Measurements from ENCODE around the gene KLHL22.

KLHL22 gene

GRCh38 chr22:20441631-20442484, 53.7 kb downstream of the KLHL22 start:
- TF ChIP-seq OSR1 (CRISPR knock-in tag; IDR thresholded peaks at IDR 0.05) (no peak), ZNF8 (CRISPR knock-in tag; IDR thresholded peaks at IDR 0.05) (no peak), ISL1 (CRISPR knock-in tag; IDR thresholded peaks at IDR 0.05) (no peak), PPARA (CRISPR knock-in tag; IDR thresholded peaks at IDR 0.05; ENCODE audit: borderline replicate concordance) (no peak), POU6F1 (CRISPR knock-in tag; IDR thresholded peaks at IDR 0.05; ENCODE audit: borderline replicate concordance, low read depth) (no peak), BACH2 (CRISPR knock-in tag; IDR thresholded peaks at IDR 0.05; ENCODE audit: borderline replicate concordance) (no peak), PATZ1 (CRISPR knock-in tag; IDR thresholded peaks at IDR 0.05; ENCODE audit: borderline replicate concordance) (no peak), ZFP30 (CRISPR knock-in tag; IDR thresholded peaks at IDR 0.05) (no peak)
- TF ChIP-seq, protein P1, sequence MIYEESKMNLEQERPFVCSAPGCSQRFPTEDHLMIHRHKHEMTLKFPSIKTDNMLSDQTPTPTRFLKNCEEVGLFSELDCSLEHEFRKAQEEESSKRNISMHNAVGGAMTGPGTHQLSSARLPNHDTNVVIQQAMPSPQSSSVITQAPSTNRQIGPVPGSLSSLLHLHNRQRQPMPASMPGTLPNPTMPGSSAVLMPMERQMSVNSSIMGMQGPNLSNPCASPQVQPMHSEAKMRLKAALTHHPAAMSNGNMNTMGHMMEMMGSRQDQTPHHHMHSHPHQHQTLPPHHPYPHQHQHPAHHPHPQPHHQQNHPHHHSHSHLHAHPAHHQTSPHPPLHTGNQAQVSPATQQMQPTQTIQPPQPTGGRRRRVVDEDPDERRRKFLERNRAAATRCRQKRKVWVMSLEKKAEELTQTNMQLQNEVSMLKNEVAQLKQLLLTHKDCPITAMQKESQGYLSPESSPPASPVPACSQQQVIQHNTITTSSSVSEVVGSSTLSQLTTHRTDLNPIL (CRISPR knock-in tag; IDR thresholded peaks at IDR 0.05; ENCODE audit: low read depth) = no peak
- TF ChIP-seq, protein P2, sequence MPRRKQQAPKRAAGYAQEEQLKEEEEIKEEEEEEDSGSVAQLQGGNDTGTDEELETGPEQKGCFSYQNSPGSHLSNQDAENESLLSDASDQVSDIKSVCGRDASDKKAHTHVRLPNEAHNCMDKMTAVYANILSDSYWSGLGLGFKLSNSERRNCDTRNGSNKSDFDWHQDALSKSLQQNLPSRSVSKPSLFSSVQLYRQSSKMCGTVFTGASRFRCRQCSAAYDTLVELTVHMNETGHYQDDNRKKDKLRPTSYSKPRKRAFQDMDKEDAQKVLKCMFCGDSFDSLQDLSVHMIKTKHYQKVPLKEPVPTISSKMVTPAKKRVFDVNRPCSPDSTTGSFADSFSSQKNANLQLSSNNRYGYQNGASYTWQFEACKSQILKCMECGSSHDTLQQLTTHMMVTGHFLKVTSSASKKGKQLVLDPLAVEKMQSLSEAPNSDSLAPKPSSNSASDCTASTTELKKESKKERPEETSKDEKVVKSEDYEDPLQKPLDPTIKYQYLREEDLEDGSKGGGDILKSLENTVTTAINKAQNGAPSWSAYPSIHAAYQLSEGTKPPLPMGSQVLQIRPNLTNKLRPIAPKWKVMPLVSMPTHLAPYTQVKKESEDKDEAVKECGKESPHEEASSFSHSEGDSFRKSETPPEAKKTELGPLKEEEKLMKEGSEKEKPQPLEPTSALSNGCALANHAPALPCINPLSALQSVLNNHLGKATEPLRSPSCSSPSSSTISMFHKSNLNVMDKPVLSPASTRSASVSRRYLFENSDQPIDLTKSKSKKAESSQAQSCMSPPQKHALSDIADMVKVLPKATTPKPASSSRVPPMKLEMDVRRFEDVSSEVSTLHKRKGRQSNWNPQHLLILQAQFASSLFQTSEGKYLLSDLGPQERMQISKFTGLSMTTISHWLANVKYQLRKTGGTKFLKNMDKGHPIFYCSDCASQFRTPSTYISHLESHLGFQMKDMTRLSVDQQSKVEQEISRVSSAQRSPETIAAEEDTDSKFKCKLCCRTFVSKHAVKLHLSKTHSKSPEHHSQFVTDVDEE (CRISPR knock-in tag; IDR thresholded peaks at IDR 0.05) = no peak
- TF ChIP-seq, protein P3, sequence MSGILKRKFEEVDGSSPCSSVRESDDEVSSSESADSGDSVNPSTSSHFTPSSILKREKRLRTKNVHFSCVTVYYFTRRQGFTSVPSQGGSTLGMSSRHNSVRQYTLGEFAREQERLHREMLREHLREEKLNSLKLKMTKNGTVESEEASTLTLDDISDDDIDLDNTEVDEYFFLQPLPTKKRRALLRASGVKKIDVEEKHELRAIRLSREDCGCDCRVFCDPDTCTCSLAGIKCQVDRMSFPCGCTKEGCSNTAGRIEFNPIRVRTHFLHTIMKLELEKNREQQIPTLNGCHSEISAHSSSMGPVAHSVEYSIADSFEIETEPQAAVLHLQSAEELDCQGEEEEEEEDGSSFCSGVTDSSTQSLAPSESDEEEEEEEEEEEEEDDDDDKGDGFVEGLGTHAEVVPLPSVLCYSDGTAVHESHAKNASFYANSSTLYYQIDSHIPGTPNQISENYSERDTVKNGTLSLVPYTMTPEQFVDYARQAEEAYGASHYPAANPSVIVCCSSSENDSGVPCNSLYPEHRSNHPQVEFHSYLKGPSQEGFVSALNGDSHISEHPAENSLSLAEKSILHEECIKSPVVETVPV (CRISPR knock-in tag; IDR thresholded peaks at IDR 0.05) = no peak
- no peak for ATAC-seq

GRCh38 chr22:20440637-20441591, 54.7 kb downstream of the KLHL22 start:
- no peak for ATAC-seq
- TF ChIP-seq ARNTL (CRISPR knock-in tag; IDR thresholded peaks at IDR 0.05; ENCODE audit: borderline replicate concordance, low read depth) (no peak), SNAI2 (CRISPR knock-in tag; IDR thresholded peaks at IDR 0.05) (no peak), PATZ1 (CRISPR knock-in tag; IDR thresholded peaks at IDR 0.05; ENCODE audit: borderline replicate concordance) (no peak), PPARA (CRISPR knock-in tag; IDR thresholded peaks at IDR 0.05; ENCODE audit: borderline replicate concordance) (no peak), CSDC2 (CRISPR knock-in tag; IDR thresholded peaks at IDR 0.05) (no peak), BACH2 (CRISPR knock-in tag; IDR thresholded peaks at IDR 0.05; ENCODE audit: borderline replicate concordance) (no peak), ZNF8 (CRISPR knock-in tag; IDR thresholded peaks at IDR 0.05) (no peak), ISL1 (CRISPR knock-in tag; IDR thresholded peaks at IDR 0.05) (no peak), ZFP3 (CRISPR knock-in tag; IDR thresholded peaks at IDR 0.05) (no peak), TOX (CRISPR knock-in tag; IDR thresholded peaks at IDR 0.05; ENCODE audit: borderline replicate concordance) (no peak), RARB (CRISPR knock-in tag; IDR thresholded peaks at IDR 0.05) (no peak), TCF4 (CRISPR knock-in tag; IDR thresholded peaks at IDR 0.05; ENCODE audit: borderline replicate concordance) (no peak), ZFP30 (CRISPR knock-in tag; IDR thresholded peaks at IDR 0.05) (no peak), ZNF70 (CRISPR knock-in tag; IDR thresholded peaks at IDR 0.05) (no peak), POU6F1 (CRISPR knock-in tag; IDR thresholded peaks at IDR 0.05; ENCODE audit: borderline replicate concordance, low read depth) (no peak)
- TF ChIP-seq, protein P1 (CRISPR knock-in tag; IDR thresholded peaks at IDR 0.05; ENCODE audit: low read depth) = no peak
